Measurements from ENCODE around the gene ZNF488. TPM values are rescaled to one million over a fixed set of nuclear protein-coding genes. Genes with fewer than 3 reads are reported as not detected.

ZNF488 gene
- total and polyA plus RNA-seq, 3 experiments from 2014 or later: 0.42 to 0.44 TPM; not detected in 1

DNA sequence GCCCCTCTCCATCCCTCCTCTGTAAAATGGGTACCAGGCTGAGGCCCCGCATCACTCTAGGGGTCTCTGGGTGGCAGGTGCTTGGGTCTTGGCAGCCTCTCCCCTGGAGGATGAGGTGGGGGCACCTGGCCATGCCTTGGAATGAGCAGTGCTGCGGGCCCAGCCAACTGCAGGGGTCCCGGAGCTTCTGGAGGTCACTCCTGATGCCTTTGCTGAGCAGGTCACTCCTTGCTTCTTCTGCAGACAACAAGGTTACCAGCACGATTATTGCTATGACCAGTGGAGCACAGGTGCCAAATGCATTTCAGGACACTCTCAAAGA lies 22.4 kb upstream of the ZNF488 start:
- H3K9me3 ChIP-seq (ENCODE audit: low read length): no peaks in the 10 kb centered on the region
- no peak for DNase-seq
- no peak overlapping the region for H3K4me3 ChIP-seq (ENCODE audit: low read length)
- ChIA-PET POLR2A (no interaction called here), CTCF (no interaction called here)
- H3K36me3 ChIP-seq (ENCODE audit: insufficient read depth, low read length): no peaks in the 10 kb centered on the region
- Mint-ChIP-seq H3K9me3 (no peaks in the 10 kb centered on the region), H3K36me3 (no peaks in the 10 kb centered on the region), H3K27ac (no peak overlapping the region), H3K4me1 (no peaks in the 10 kb centered on the region), H3K27me3 (peaks cover 2 to 13% of the 10 kb centered on the region in 2 donors), H3K4me3 (no peak overlapping the region)
- H3K27ac ChIP-seq (ENCODE audit: low read depth, low read length): no peak overlapping the region
- no peaks in the 10 kb centered on the region for H3K4me1 ChIP-seq (ENCODE audit: insufficient read depth, low read length)
- no peaks in the 10 kb centered on the region for H3K27me3 ChIP-seq (ENCODE audit: insufficient read depth, low read length, poor library complexity, severe bottlenecking)

DNA sequence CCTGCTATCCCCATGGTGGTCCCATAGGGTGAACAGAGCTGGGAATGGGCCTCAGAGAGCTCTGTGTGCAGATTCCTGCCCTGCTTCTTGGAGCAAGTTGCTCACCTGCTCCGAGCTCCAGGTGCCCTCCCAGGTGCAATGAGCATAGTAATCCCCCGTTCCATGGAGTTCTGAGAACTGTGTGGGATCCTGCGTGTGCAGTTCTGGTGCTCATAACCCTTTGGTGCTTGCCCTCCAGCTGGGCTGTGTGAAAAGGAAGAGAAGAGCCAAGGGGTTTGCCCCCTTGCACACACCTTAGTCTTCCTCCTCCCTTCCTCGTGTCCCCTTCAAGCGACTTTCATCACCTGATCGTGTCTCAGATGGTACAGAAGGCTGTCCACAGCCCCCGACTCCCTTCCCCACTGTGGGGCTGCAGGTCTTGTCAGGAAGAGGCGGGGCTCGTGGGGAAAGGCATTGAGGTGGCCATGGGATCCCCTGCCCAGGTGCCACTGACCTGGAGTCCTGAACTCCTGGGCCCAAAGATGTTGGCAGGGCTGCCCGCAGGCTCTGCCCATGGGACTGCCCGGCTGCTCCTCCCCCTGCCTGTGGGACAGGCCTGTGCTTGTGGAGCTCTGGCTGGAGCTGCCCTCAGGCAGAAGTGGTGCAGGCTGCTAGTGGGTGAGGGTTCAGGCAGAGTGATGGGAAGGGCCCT lies 21.9 kb upstream of the ZNF488 start:
- H3K4me3 Mint-ChIP-seq: no peak overlapping the region
- CTCF ChIA-PET: no interaction called here
- no peaks in the 10 kb centered on the region for H3K36me3 Mint-ChIP-seq

DNA sequence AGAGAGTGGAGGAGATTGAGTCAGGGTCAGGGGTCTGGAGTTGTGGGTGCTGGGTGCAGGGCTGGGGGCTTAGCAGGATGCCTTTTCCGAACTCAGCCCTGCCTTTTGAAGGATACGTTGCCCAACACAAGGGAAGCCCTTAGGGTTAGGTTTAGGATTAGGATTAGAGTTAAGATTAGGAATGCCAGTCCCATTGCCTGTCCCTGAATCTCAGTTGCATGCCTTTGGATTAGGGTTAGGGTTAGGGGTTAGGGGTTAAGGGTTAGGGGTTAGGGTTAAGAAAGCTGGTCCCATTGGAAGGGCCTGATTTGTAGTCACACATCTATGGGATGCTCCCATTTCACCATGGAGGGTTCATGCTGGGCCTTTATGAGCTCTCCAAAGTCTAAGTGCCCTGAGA lies 20.8 kb upstream of the ZNF488 start:
- H3K9me3 Mint-ChIP-seq: no peaks in the 10 kb centered on the region
- H3K4me3 Mint-ChIP-seq: no peak overlapping the region
- CTCF ChIA-PET: no interaction called here

More for the DNA sequence above, 21.9 kb upstream of the ZNF488 start:
- Mint-ChIP-seq H3K27me3 (peaks cover 7 to 17% of the 10 kb centered on the region in 2 donors), H3K27ac (no peak overlapping the region), H3K4me1 (no peaks in the 10 kb centered on the region), H3K9me3 (no peaks in the 10 kb centered on the region)
- H3K4me1 ChIP-seq (ENCODE audit: insufficient read depth, low read length): no peaks in the 10 kb centered on the region
- H3K4me3 ChIP-seq (ENCODE audit: low read length): no peak overlapping the region
- H3K36me3 ChIP-seq (ENCODE audit: insufficient read depth, low read length): no peaks in the 10 kb centered on the region
- no peaks in the 10 kb centered on the region for H3K9me3 ChIP-seq (ENCODE audit: low read length)
- H3K27ac ChIP-seq (ENCODE audit: low read depth, low read length): no peak overlapping the region
- H3K27me3 ChIP-seq (ENCODE audit: insufficient read depth, low read length, poor library complexity, severe bottlenecking): no peaks in the 10 kb centered on the region
- no peak for DNase-seq
- POLR2A ChIA-PET: no interaction called here

DNA sequence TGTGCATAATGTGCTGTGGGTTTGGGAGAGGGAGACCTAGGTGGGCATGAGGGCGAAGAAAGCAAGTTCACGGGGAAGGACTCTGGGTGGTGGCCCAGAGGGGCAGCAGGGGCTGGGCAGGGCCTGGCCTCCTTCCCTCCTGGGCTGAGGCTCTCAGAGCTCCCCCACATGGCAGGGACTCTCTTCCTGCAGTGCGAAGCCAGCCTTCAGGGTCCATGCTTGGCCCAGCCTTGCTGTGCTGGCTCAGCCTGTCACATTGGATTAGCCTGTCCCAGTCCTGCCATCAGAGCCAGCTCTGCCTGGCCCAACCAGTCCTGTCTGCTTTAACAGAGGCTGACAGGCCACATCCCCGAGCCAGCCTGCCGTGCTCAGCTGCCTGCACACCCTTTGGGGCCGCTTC lies 20.4 kb upstream of the ZNF488 start:
- no peak overlapping the region for H3K27ac ChIP-seq (ENCODE audit: low read depth, low read length)
- H3K4me3 ChIP-seq (ENCODE audit: low read length): no peak overlapping the region
- Mint-ChIP-seq H3K4me3 (no peak overlapping the region), H3K27me3 (peaks cover 11 to 29% of the 10 kb centered on the region in 2 donors), H3K36me3 (no peaks in the 10 kb centered on the region), H3K9me3 (no peaks in the 10 kb centered on the region), H3K4me1 (no peaks in the 10 kb centered on the region), H3K27ac (no peak overlapping the region)
- H3K9me3 ChIP-seq (ENCODE audit: low read length): no peaks in the 10 kb centered on the region
- POLR2A ChIA-PET: no interaction called here
- no peaks in the 10 kb centered on the region for H3K36me3 ChIP-seq (ENCODE audit: insufficient read depth, low read length)
- H3K27me3 ChIP-seq (ENCODE audit: insufficient read depth, low read length, poor library complexity, severe bottlenecking): no peaks in the 10 kb centered on the region
- CTCF ChIA-PET: no interaction called here
- no peak for DNase-seq
- no peaks in the 10 kb centered on the region for H3K4me1 ChIP-seq (ENCODE audit: insufficient read depth, low read length)

More for the DNA sequence above, 20.8 kb upstream of the ZNF488 start:
- H3K27me3 Mint-ChIP-seq: peaks cover 7 to 25% of the 10 kb centered on the region in 2 donors
- Histone ChIP-seq H3K27ac (ENCODE audit: low read depth, low read length) (no peak overlapping the region), H3K27me3 (ENCODE audit: insufficient read depth, low read length, poor library complexity, severe bottlenecking) (no peaks in the 10 kb centered on the region), H3K36me3 (ENCODE audit: insufficient read depth, low read length) (no peaks in the 10 kb centered on the region), H3K9me3 (ENCODE audit: low read length) (no peaks in the 10 kb centered on the region), H3K4me1 (ENCODE audit: insufficient read depth, low read length) (no peaks in the 10 kb centered on the region), H3K4me3 (ENCODE audit: low read length) (no peak overlapping the region)
- no peak overlapping the region for H3K27ac Mint-ChIP-seq
- DNase-seq: no peak
- no peaks in the 10 kb centered on the region for H3K36me3 Mint-ChIP-seq
- POLR2A ChIA-PET: no interaction called here
- no peaks in the 10 kb centered on the region for H3K4me1 Mint-ChIP-seq

DNA sequence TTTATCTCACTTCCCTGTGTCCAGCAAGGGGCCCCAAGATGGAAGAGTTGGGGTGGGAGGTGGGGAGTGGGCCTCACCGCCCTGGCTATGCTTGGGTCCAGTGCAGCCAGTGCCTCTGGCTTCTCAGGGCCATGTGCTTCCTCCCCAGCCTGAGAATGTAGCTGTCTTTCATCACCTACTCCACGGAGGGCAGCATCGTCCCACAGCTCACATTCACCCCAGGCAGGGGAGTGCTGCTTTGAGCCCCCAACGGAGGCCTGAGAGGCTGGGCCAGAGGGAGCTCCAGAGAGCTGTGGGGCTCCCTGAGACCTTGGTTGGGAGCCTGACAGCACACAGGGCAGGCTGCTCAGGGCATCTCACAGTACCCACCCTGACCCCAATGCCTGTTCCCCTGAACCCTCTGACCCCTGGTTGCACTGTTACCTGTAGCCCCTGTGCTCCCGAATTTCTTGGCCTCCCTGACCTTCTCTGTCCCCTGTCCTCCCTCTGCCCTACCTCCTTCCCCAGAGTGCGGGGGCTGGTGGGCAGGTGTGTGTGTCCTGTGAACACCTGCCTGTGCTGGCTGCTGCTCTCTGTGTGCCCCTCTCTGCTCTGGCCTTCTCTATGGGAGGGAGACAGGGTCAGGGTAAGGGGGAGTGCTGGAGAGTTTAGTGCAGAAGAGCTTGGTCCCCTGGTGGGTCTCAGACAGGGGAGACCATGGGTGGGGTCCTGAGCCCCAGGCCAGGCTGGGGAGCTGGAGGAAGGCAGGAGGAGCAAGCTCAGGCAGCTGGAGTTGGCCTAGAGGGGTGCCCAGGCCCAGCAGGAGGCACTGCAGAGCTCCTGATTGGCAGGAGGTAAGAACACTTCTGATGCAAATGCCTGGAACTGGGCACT lies 19.6 kb upstream of the ZNF488 start:
- Mint-ChIP-seq H3K4me3 (no peak overlapping the region), H3K36me3 (no peaks in the 10 kb centered on the region), H3K4me1 (no peaks in the 10 kb centered on the region), H3K9me3 (no peaks in the 10 kb centered on the region), H3K27ac (no peak overlapping the region), H3K27me3 (peaks cover 14 to 29% of the 10 kb centered on the region in 2 donors)
- Histone ChIP-seq H3K27ac (ENCODE audit: low read depth, low read length) (no peak overlapping the region), H3K36me3 (ENCODE audit: insufficient read depth, low read length) (no peaks in the 10 kb centered on the region), H3K4me3 (ENCODE audit: low read length) (no peak overlapping the region), H3K4me1 (ENCODE audit: insufficient read depth, low read length) (no peaks in the 10 kb centered on the region), H3K9me3 (ENCODE audit: low read length) (no peaks in the 10 kb centered on the region), H3K27me3 (ENCODE audit: insufficient read depth, low read length, poor library complexity, severe bottlenecking) (no peaks in the 10 kb centered on the region)
- POLR2A ChIA-PET: no interaction called here
- CTCF ChIA-PET: no interaction called here
- DNase-seq: no peak

DNA sequence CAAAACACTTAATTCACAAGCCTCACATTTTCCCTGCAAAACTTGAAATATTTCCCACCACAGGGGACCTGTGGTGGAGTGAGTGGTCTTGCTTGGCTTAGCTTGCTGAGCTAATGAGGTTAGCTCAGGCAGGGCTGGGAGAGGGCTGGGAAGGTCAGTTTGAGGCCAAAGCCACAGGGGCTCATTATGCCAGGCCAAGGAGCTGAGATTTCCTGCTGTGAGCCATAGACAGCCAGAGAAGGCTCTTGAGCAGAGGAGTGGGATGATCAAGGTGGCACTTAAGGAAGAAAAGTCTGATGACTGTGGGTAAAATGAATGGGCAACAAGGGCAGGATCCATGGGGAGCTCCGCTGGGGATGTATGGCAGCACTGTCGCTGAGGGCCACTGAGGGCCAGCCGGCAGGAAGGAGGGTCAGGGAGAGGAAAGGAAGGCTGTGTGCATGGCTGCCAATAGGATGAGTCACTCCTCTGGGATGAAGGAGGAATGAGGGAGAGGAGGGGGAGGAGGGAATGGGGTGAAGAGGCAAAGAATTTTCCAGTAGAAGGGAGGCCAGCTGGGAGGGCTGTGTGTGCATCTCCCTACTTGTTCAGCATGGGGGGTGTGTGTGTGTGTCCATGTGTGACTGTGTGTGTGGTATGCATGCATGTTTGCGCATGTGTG lies 18.7 kb upstream of the ZNF488 start:
- no peaks in the 10 kb centered on the region for H3K36me3 ChIP-seq (ENCODE audit: insufficient read depth, low read length)
- H3K9me3 Mint-ChIP-seq: no peaks in the 10 kb centered on the region
- no peak overlapping the region for H3K27ac Mint-ChIP-seq
- ChIA-PET CTCF (no interaction called here), POLR2A (no interaction called here)
- peaks cover 19 to 37% of the 10 kb centered on the region in 2 donors for H3K27me3 Mint-ChIP-seq
- H3K9me3 ChIP-seq (ENCODE audit: low read length): no peaks in the 10 kb centered on the region
- H3K4me1 Mint-ChIP-seq: no peaks in the 10 kb centered on the region
- no peak for DNase-seq
- H3K4me3 Mint-ChIP-seq: no peak overlapping the region
- no peaks in the 10 kb centered on the region for H3K4me1 ChIP-seq (ENCODE audit: insufficient read depth, low read length)
- H3K27me3 ChIP-seq (ENCODE audit: insufficient read depth, low read length, poor library complexity, severe bottlenecking): no peaks in the 10 kb centered on the region
- H3K36me3 Mint-ChIP-seq: no peaks in the 10 kb centered on the region
- H3K27ac ChIP-seq (ENCODE audit: low read depth, low read length): no peak overlapping the region
- no peak overlapping the region for H3K4me3 ChIP-seq (ENCODE audit: low read length)

DNA sequence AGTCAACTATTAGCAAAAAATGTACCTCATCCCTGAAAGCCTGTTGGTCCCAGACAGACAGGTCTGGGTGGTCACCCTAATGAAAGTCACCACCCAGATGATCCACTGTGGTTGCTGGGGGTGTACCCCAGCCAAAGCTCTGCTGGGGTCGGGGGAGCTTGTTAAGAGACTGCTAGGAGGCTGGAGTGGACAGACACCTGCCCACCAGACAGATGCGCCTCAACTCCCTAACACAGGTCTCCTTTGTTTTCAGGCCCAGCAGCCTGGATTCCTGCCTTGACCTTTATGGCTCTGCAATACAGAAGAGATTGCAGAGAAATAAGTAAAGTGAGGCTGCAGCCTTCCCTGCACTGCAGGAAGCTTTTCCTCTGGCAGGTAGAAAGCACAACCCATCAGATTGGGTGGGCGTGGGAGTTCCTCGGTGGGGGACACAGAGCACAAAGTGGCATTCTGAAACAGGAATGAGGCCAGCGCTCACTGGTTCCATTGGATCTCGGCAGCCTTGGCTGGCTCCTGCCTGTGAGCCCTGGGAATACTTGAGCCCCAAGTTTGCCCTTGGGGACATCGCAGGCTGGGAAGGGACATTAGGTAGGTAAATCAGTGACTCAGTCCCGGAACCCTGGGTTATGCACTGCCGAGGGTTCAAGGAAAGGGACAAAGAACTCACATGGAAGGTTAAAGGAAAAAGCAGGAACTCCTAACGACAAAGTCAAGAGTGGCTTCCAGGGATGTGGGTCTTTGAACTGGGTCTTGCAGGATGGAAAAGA lies 18.0 kb upstream of the ZNF488 start:
- no peaks in the 10 kb centered on the region for H3K9me3 Mint-ChIP-seq
- H3K36me3 ChIP-seq (ENCODE audit: insufficient read depth, low read length): no peaks in the 10 kb centered on the region
- ChIA-PET POLR2A (no interaction called here), CTCF (no interaction called here)
- H3K27me3 Mint-ChIP-seq: peaks cover 20 to 42% of the 10 kb centered on the region in 2 donors
- no peak for DNase-seq
- no peak overlapping the region for H3K27ac Mint-ChIP-seq
- no peaks in the 10 kb centered on the region for H3K36me3 Mint-ChIP-seq
- no peaks in the 10 kb centered on the region for H3K4me1 Mint-ChIP-seq
- H3K9me3 ChIP-seq (ENCODE audit: low read length): no peaks in the 10 kb centered on the region
- H3K27ac ChIP-seq (ENCODE audit: low read depth, low read length): no peak overlapping the region
- H3K4me1 ChIP-seq (ENCODE audit: insufficient read depth, low read length): no peaks in the 10 kb centered on the region
- no peaks in the 10 kb centered on the region for H3K27me3 ChIP-seq (ENCODE audit: insufficient read depth, low read length, poor library complexity, severe bottlenecking)
- no peak overlapping the region for H3K4me3 Mint-ChIP-seq
- no peak overlapping the region for H3K4me3 ChIP-seq (ENCODE audit: low read length)

DNA sequence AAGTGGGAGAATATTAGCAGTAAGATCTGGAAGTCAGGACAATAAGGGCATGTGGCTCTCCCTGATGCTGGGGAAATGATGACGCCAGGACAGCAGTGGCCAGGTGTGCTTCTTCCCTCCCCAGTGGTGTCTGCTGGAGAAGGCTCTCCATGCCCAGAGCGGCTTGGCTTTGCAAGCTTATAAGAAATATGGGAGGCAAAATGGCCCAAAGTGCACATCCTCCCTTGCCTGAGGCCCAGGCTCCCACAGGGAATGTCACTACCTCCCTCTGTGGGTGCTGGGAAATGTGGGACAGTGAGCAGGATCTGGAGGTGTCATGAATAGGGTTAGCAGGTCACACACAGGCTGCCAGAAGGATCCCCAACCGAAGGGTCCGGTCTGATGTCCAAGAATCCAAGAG lies 17.1 kb upstream of the ZNF488 start:
- H3K36me3 Mint-ChIP-seq: no peaks in the 10 kb centered on the region
- no peaks in the 10 kb centered on the region for H3K9me3 ChIP-seq (ENCODE audit: low read length)
- H3K27me3 ChIP-seq (ENCODE audit: insufficient read depth, low read length, poor library complexity, severe bottlenecking): no peaks in the 10 kb centered on the region
- H3K4me3 Mint-ChIP-seq: no peak overlapping the region
- no peaks in the 10 kb centered on the region for H3K36me3 ChIP-seq (ENCODE audit: insufficient read depth, low read length)
- DNase-seq: no peak
- H3K27ac ChIP-seq (ENCODE audit: low read depth, low read length): no peak overlapping the region
- no peak overlapping the region for H3K27ac Mint-ChIP-seq
- no peaks in the 10 kb centered on the region for H3K9me3 Mint-ChIP-seq
- H3K4me1 ChIP-seq (ENCODE audit: insufficient read depth, low read length): no peaks in the 10 kb centered on the region
- H3K4me3 ChIP-seq (ENCODE audit: low read length): no peak overlapping the region
- H3K27me3 Mint-ChIP-seq: peaks cover 25 to 50% of the 10 kb centered on the region in 2 donors
- POLR2A ChIA-PET: no interaction called here
- no peaks in the 10 kb centered on the region for H3K4me1 Mint-ChIP-seq
- CTCF ChIA-PET: no interaction called here
